GM12801 (cell line): ENCODE results near the gene NLRP1.

Experiments
- CTCF ChIP-seq: IDR thresholded peaks from one replicate; pipeline ENCODE4 v1.5.1; 2011; ENCODE audit warnings: control low read depth; ENCODE audit not compliant: insufficient read length; ENCODE audit errors: extremely low read depth

NLRP1 gene

GRCh38 chr17:5473906-5474305 lies 110.4 kb downstream of the NLRP1 start:
- TF ChIP-seq CTCF: no peak

DNA sequence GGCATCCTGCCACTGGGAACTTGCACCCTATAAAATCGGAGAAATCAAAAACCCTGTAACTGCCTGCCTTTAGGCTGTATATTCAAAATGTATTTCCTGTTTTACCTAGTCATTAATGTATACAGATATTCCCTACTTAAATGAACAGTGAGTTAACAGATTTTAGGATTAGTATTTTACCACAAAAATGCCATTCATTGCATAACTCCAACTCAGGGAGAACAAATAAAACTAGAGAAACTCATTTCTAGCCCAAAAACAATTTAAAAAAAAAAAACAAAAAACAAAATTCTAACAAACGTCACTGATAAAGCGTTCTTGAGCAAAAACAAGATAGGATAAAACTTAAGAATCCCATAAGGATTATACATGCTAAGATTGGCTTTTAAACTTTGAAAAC lies 111.8 kb downstream of the NLRP1 start:
- TF ChIP-seq CTCF: no peak

DNA sequence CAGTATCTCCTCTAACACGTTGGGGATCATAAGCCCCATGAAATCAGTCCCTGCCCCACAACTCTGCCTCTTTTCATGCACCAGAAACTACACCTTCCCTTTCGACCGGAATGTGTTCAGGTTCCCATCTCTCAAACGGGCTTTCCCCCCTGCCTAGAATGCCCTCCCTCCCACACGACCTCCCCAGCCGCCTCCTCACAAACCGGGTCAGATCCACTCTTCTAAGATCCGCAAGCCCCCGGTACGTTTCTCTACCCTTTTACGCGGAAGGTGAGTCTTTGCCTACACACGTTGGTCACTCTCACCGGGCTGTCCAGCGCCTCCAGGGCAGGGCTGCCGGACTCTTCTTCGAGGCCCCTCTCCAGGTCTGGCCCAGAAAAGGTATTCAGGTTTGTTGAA lies 116.2 kb downstream of the NLRP1 start:
- TF ChIP-seq CTCF: no peak

DNA sequence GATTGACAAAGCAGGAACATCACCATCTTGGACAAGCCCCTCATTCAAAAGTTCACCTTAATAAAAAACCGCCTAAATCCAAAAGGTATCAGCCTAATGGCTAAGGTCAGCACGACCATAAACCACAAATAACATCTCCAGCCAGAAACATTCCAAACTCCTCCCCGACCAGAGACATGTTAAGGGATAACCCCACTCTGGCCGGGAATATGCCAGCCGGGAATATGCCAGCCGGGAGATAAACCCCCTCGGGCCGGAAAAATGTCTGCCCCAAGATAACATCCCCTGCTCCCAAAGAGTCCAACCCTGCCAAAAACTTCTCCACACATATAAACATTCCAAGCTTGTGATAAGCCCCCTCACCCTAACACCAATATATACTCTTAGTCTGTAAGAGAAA lies 116.9 kb downstream of the NLRP1 start:
- no peak for TF ChIP-seq CTCF

- no peak for TF ChIP-seq CTCF
These were observed 118.0 kb downstream of the NLRP1 start for GRCh38 chr17:5466295-5466694.

GRCh38 chr17:5464717-5465507 lies 119.4 kb downstream of the NLRP1 start:
- no peak for TF ChIP-seq CTCF
